Fibroblast of peridontal ligament (primary cell): ENCODE measurements around the gene ZCCHC14.

Source experiments
- DNase-seq: peaks from one replicate; pipeline ENCODE4 v3.0.0-alpha.2; 2010; ENCODE audit errors: extremely low read depth

The ZCCHC14 gene

DNA sequence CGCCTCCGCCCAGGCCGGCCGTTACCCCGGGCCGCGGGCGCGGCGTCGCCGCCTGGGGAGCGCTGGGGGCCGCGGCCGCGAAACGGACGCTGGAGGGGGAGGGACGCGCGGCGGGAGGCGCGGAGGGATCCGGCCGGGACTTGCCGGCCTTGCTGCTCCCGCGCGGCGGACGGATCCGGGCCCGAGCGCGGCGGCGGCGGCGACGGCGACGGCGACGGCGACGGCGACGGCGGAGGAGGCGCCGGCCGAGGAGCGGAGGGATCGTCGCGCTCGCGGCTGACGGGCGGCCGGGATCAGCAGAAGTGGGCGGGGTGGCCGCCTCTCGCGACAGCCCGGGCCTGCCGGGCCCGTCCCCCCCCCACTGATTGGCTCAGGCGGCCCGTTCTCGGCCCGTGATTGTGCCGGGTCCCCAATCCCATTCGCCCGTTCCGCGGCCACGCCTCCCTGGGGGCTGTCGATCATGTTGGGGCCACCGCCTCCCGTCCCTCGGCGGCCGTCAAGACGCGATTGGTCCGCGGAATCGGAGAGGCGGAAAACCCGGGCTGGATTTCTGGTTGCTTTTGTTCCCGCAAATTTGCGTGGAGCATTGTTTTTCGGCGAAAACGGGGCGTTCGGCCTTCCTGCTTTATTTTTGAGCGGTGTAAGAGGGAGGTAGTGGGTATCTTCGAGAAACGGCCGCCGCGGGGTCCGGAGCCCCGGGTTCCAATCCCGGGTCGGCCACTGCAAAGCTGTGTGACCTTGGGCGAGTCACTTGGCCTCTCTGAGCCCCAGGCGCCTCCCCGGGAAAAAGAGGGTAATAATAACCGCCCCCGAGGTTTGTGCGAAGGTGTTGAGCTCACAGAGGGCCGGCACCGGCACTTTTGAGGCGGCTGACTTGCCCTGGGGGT is at the start of gene ZCCHC14:
Gene ZCCHC14 (minus strand): TSS at position 304 of the 887 bp plus-strand sequence. CDS start 786 bp downstream, outside the sequence.
- peak; percentile 97 for DNase-seq

DNA sequence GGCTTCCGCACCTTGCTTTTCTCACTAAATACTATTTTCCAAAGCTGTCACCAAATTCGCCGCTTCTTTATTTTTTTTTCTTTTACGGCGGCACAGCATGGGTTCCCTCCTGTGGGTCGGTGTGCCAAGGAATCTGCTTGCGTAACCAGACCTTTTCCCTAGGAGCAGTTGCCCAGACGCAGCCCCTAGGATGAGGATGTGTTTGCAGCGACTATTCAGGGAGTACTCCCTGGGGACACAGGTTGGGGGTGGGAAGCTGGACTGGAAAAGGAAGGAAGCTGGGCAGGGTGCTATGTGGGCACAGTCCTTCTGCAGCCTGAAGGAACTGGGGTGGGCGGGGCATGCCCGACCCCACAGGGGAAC is 49.0 kb upstream of the ZCCHC14 start:
- peak; percentile 14 for DNase-seq

DNA sequence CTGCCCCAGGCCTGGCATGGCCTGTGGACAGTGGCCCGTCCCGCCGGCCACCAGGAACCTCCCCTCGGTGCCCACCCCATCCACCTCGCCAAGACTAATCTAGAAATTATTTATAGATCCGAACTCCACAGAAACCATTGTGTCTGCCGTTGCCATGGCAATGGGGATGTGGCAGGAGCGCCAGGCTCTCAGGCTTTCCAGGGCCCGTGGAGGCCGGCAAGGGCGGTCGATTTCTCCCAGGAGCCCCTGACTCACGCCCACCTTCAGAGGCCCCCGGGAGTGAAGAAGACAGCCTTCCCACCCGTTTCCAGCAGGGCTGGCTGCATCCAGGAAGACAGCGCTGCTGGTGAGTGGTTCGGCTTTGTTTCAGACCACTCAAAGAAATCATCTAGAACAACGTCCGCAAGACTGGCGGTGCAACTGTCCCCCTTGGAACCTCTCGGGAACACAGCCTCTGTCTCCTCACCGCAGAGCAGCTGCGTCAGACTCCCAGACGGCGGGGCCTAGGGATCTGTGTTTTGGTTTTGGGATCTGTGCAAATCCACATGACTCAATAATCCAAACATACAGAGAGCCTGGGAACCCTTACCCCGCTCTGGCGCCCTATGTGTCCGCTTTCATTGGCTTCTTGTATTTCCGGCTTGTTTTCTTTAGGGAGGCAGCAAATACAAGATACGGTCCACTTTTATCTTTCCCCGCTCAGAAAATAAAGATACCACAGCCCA is 48.5 kb upstream of the ZCCHC14 start:
- peak; percentile 85 for DNase-seq

DNA sequence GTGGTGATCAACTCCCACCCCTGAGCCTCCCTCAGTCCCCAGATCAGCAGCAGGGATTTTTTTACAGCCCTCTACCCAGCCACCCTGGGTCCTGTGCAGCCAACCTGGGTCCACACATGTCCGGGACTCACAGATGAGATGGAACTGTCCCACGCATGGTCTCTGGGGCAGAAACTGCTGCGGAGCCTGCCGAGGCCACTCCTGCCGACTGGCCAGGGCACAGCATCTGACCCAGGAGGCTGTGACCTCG is 48.0 kb upstream of the ZCCHC14 start:
- no peak for DNase-seq

DNA sequence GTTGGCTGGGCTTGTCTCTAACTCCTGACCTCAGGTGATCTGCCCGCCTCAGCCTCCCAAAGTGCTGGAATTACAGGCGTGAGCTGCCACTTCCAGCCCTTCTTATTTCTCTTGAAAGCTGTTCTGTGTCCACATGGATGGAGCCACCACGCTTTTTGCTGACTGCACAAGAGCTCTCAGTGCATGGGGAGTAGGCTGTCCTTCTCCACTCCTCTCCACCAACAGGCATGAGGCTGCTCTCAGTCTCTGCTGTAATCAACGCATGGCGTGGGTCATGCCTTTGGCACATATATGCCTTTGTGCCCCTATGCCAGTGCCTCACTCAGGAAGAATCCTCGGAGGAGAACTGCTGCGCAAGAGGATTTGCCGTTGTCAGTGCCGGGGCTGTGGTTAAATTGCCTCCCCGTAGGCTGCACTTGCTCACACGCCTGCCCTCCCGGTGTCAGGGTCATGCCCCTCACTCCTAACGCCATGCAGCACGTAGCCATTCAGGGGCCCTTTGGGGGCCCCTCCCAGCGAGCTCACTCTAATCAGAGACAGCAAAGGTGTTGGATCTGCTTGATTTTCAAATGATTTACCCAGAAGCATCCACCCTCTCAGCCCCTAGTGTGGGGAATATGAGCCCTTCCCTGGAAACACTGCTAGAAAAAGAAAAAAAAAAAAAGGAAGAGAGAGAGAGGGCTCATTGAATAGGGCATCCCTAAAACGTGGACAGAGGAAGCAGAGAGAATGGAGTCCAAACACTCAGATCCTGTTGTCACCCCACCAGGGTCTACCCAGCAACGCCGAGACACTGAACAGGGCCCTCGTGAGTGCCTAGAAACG is 47.5 kb upstream of the ZCCHC14 start:
- peak; percentile 48 for DNase-seq

DNA sequence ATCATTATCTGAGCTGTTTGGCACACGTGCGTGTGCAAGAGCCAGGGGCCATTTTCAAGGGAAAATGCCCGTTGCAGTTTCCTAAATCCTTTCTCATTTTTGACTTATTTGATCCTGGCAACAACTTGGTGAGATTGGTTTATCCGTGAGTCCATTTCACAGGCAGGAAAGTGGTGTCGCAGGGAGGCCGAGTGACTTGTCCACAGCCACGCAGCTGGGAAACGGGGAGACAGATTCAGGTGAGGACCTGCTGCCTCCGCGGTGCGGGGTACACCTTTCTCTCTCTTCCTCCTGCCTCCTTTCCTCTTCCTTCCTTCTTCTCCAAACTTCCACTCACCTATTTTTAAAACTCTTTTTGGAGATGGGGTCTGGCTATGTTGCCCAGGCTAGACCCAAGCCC is 46.3 kb upstream of the ZCCHC14 start:
- DNase-seq, result no peak

DNA sequence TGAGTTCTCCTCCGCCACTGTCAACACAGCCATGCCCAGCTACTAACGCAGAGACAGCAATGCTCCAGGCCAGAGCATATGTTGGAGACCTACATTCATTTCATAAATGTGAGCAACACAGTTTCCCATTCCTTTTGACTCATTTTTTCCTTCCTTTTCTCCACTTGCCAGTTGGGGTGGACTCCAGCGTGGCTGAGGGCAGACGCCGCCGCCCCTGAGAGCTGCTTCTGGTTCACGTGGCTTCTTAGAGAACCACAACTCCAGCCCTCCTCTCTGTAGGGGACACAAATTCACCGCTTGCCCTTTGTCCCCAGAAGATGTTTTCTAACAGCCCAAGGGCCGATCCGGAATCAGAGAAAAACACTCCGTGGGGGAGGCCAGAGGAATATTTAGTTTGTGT is 45.8 kb upstream of the ZCCHC14 start:
- peak; percentile 90 for DNase-seq

DNA sequence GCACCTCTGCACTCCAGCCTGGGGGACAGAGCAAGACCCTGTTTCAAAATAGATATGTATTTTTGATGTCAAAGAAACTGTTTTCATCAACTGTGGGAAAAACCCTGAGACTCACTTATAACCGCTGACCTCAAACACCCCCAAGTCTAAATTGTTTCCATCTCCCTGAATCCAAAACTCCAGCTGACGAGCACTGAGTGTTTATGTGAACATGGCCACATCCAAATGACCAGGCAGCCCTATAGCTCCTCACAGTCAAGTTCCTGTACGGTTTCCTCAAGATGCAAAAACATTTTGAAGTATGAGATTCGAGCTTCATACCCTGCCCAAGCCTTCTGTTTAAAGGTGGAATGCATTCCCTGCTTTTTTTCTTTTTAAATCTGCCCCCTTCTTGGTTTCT is 45.3 kb upstream of the ZCCHC14 start:
- DNase-seq, result peak; percentile 82

DNA sequence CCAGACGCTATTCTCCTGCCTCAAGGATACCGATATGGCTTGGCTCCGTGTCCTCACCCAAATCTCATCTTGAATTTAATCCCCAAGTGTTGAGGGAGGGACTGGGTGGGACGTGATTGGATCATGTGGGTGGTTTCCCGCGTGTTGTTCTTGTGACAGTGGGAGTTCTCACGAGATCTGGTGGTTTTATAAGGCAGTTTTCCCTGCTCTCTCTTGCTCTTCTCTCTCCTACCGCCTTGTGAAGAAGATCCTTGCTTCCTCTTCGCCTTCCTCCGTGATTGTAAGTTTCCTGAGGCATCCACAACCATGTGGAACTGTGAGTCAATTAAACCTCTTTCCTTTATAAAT is 43.9 kb upstream of the ZCCHC14 start:
- no peak for DNase-seq

DNA sequence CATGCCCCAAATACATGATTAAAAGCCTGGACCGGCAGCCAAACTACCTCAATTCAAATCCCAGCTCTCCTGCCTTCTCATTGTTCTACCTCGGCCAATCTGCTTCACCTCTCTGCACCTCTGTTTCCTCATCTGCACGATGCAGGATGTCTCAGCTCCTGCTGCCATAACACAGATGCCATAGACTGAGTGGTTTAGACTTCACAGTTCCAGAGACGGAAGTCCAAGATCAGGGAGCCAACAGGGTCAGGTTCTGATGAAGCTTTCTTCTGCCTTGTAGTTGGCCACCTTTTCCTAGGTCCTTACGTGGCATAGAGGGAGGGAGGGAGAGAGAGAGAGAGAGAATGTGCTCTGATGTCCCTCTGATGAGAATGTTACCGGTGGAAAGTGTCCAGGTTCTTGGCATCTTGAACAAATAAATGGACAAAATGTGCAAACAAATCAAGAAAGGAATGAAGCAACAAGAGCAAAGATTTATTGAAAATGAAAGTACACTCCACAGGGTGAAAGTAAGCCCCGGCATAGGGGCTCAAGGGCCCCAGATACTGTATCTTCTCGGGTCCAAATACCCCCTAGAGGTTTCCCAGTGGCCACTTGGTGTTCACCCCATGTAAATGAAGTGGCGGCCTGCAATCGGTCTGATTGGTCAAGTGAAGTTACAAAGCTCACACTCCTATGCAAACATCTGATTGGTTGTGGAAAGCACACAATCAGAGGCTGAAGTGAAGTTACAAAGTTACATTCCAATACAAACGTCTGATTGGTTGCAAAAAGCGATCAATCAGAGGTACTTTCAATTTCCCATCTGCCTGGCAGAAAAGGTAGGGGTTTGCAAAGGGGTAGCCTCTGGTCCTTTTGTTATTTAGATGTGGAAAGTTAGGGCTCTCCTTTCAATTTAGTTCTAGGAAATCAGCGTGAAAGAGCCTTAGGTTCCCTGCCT is 43.3 kb upstream of the ZCCHC14 start:
- no peak for DNase-seq

DNA sequence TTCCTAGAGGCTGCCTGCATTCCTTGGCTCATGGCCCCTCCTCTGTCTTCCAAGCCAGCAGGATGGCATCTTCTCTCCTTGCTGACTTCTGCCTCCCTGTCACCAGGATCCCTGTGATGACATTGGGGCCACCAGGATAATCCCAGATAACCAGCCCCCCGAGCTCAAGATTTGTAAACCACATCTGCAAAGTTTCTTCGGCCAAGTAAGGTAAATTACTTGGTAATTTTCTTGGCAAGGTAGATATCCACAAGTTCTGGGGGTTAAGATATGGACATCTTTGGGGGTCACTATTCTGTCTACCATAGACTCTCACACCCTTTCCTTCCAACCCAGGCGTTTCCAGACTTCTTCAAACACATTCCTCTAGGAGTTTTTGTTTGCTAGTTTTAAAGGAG is 42.6 kb upstream of the ZCCHC14 start:
- no peak for DNase-seq

DNA sequence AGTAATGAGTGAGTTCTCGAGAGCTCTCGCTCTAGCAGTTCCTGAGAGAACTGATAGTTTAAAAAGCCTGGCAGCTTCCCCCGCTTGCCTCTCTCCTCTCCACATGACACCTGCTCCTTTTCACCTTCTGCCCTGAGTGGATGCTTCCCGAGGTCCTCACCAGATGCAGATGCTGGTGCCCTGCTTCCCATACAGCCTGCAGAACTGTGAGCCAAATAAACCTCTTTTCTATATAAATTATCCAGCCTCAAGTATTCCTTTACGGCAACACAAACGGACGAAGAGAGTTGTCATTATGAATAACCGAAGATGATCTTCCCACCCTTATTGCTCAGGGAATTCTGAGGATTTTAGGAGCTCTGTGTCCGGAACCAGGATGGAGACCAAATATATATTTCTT is 41.9 kb upstream of the ZCCHC14 start:
- DNase-seq, result no peak

DNA sequence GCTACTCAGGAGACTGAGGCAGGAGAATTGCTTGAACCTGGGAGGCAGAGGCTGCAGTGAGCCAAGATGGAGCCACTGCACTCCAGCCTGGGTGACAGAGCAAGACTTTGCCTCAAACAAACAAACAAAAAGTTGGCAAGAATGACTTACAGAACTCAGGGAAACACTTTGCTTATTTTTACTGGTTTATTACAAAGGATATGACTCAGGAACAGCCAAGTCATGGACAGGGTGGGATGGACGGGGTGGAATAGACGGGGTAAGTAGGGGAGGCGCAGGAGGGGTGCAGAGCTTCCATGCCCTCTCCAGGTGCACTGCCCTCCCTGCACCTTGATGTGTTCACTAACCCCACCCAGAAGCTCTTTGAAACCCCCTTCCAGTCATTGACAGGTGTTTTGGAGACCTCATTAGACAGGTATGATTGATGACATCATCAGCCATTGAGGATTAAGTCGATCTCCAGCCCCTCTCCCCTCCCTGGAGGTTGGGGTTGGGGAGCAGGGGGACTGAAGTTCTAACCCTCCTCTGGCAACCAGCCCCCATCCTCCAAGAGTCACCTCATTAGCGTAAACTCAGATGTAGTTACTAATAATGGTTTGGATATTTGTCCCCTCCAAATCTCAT is 41.3 kb upstream of the ZCCHC14 start:
- no peak for DNase-seq

DNA sequence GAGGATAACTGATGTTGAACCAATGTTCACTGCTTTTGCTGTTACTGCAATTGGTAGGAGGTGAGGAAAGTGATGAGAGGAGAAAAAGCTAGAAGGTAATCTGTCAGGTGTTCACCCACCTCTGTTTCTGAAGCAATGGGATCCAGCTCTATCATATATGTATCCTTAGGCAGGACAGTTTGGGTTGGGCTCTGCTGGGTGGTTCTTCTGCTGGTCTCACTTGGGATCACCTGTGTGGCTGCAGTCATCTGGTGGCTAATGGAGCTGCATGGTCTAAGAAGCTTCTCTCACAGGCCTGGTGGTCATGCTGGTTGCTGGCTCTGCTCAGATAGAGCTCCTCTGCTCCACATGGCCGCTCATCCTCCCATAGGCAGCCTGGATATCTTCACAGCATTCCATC is 40.2 kb upstream of the ZCCHC14 start:
- DNase-seq, result no peak

DNA sequence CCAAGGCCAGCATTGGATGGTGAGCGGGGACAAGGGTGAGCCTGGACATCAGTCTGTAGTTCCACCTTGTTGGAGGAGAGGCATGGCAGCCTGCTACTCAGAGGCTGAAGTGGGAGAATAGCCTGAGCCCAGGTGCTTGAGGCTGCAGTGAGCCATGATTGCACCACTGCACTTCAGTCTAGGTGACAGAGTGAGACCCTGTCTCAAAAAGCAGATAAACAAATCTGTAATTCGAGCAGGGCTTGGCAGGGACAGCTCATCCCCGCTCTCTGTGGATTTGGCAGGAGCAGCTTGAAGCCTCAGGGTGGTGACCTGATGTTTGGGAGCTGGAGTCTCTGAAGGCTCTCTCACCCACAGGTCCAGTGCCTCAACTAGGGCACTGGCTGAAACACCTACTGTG is 38.6 kb upstream of the ZCCHC14 start:
- DNase-seq, result no peak

DNA sequence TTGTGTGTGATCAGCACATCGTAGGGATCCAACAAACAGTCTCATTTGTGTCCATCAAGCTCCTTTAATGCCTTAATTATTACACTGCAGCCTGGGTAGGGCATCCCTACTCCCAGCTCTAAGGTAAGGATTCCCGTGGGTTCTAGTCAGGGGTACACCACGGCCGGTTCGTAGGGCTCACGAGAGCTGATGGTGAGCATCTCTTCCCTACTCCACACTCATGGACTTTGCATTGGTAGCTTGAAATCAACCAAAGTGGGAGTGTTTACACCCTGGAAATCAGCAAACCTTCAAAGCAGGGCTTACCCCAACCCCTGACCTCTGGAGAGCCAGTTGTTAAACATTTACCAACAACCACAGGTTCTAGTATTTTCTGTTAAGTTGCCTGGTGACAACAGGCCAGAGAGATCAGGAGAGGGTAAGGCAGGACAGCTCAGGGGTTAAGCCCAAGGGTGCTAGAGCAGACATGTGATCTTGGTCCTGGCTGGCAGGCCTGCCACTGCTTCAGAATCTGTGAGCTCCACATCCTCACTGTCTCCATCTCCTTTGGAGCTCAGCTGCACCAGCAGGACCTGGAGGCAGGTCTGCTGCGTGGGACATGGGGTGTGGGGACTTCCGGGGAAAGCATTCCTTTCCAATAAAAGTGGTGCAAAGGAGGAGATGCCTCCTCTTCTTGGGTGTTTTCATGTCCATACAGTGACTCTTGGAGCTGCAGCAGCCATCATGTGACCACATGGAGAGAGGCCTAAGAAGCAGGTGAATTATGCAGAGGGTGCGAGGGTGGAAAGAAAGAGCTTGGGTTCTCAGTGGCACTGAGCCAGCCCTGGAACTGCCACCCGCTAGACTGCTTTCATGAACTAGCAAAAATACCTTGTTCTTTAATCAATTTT is 36.1 kb upstream of the ZCCHC14 start:
- DNase-seq, result no peak

DNA sequence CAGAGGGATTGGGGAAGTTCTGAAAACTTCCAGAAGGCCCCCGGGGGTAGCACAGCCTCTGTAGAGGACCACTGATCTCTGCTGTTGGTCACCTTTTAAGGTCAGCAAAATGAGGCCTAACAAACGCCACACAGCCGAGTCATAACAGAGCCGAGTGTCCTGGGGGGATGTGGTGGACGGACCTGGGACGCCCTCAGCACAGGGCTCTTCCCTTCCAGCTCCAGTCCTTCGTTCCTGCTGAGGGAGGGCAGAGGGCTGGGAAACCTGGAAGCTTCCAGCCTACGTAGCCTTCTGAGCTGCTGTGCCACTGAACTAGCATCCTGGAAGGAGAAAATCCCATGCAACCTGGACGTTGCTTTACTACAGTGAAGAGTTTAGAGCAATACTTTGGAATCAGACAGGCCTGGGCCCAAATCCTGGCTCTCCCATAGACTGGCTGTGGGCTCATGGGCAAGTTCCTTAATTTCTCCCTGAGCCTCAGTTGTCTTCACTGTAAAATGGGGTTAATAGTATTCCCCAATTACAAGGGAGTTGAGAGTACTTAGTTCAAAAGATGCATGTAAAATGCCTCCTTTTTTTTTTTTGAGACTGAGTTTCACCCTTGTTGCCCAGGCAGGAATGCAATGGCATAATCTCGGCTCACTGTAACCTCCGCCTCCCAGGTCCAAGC is 34.4 kb upstream of the ZCCHC14 start:
- DNase-seq, result no peak

DNA sequence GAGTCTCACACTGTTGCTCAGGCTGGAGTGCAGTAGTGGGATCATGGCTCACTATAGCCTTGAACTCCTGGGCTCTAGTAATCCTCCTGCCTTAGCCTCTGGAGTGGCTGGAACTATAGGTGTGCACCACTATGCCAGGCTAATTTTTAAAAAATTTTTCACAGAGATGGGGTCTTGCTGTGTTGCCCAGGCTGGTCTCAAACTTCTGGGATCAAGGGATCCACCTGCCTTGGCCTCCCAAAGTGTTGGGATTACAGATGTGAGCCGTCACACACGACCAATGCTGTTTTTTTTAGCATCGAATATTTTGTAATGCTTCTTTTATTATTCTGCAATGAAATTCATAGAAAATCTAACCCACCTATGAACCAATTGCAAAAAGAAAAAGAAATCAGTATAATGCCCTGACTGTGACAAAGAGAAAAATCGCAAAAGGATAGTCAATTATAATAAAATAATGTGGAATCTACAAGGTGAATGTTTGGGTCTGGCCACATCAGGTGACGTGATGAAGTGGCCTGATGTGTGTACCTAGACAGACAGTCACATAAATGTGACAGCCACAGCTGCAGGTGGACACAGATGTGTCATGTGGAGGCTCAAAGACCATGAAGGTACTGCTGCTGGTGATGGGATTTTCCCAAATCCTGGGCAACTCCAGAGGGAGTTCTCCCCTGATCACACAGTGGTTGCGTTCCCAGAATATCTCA is 33.6 kb upstream of the ZCCHC14 start:
- no peak for DNase-seq

DNA sequence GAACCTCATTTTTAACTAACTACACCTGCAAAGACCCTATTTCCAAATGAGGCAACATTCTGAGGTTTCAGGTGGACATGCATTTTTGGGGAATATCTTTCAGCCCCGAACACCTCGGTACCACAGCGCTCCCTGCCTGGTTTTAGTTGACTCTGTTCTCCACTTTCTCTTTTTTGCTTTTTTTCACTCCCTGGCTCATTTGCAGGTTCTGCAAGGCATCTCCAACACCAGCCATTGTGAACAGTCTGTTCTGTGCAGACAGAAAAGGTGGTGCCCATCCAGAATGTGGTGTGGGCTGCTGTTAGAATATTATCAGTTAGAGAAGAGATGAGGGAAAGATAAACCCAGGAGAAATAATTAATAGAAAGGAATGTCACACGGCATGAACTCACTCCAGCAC is 32.5 kb upstream of the ZCCHC14 start:
- DNase-seq, result no peak
